Pancreas (tissue), 10 donors: ENCODE results near the gene RAD51B. TPM values are rescaled to one million over a fixed set of nuclear protein-coding genes. Genes with fewer than 3 reads are reported as not detected.

Experiments used
- ATAC-seq, 4 donors: fragments of 200-7000 bp; cut with Tn5 transposase; one replicate each; pipeline versions ENCODE4 v1.8.0 to v1.9.1; 2020; ENCODE audit warnings: mild to moderate bottlenecking in 4 of 4, moderate library complexity in 4 of 4
- DNase-seq, 6 donors: peaks; one replicate each; pipeline ENCODE4 v3.0.0-alpha.2; 2020
- FAIRE-seq: peaks from 2 replicates; lab custom pipeline; 2012; peaks lifted over from hg19 to GRCh38; lab: Jason Lieb, UNC
- H3K27ac ChIP-seq, 4 donors: fragments of 200-600 bp; sonication (generic); 1 replicate in 3 of 4; 2 replicates in 1 of 4; pipeline versions ENCODE4 v1.5.0 to v1.8.0; 2020
- H3K27me3 ChIP-seq, 4 donors: fragments of 200-600 bp; one replicate each; pipeline ENCODE4 v1.8.0; 2021
- H3K36me3 ChIP-seq, 3 donors: fragments of 200-600 bp; sonication (generic) in 1 of 3; one replicate each; pipeline versions ENCODE4 v1.5.0 to v1.8.0; 2020 to 2021
- H3K4me1 ChIP-seq, 3 donors: fragments of 200-600 bp; one replicate each; pipeline ENCODE4 v1.8.0; 2021
- H3K4me3 ChIP-seq, 4 donors: fragments of 200-600 bp; sonication (generic) in 2 of 4; one replicate each; pipeline versions ENCODE4 v1.5.0 to v1.8.0; 2020 to 2021
- H3K9me3 ChIP-seq, 4 donors: fragments of 200-600 bp; one replicate each; pipeline ENCODE4 v1.8.0; 2021
- WGBS, 2 donors: extraction: QIAGEN DNeasy Blood & Tissue Kit; methylation state at CpG; one replicate each; pipeline ENCODE4 v1.1.7; 2013; 5-methylcytosine and 5-hydroxymethylcytosine counted together
- intact Hi-C, 3 donors: fragments of 100-400 bp; cut with DNase I; formaldehyde crosslinking; loops; one replicate each; pipeline versions ENCODE4 v1.11.1 to v1.14.2; 2022
- polyA plus RNA-seq, 2 donors: library from polyadenylated mRNA; stranded (reverse); fragments of 200-250 nt; gene quantifications; one replicate each; pipeline ENCODE4 v1.2.3, GENCODE V29; 2013
- total RNA-seq, 6 donors: library from RNA; stranded (reverse); fragmentation: NEBNext Ultra II Directional in 4 of 6; extraction: Animal tissue kit (Norgen Biotek cat#: 25700) in 4 of 6; gene quantifications; one replicate each; pipeline versions ENCODE4 v1.2.1 to v1.2.4, GENCODE V29; 2021 to 2023
- TF ChIP-seq, protein P1 (sequence below), 4 donors: fragments of 200-600 bp; sonication (generic) in 3 of 4; IDR thresholded peaks; one replicate each; pipeline versions ENCODE4 v1.5.0 to v1.8.0; 2021; ENCODE audit warnings: antibody characterized with exemption in 4 of 4
- donor health status: healthy with polysubstance abuse.
- donor health status: DM: no; HTN: no; CAD: no; lungs with moderate emphysema.
- donor health status: DM: no; HTN: no; CAD: no.
- donor health status: control.
- donor health status: control.
- donor health status: Bipolar disorder and iron deficiency.
- donor health status: DM: yes; HTN: yes; CAD: no.
- donor health status: DM: no; HTN: no; CAD: no.
- donor health status: DM: no; HTN: no; CAD: no.
- donor health status: DM: yes; HTN: yes; CAD: no.

RAD51B gene
- total and polyA plus RNA-seq, 8 donors = 1.1 to 17.3 (median 5.8) TPM

DNA sequence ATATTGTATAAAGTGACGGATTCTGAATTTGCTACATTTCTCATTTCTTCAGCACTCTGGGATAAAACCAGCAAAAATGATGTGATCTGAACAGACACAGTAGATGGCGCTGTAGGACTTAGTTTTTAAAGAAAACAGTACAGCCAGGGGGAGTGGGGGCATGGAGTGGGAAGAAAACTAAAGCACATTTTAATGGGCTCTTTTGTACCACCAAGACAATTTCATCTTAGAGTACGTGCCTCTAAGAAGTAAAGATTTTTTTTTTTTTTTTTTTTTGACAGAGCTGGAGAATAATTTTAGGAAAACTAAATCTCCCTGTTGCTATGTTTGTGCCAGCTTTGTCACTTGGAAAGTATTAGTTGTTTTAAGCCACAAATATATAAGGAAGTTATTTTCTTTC is 124.4 kb downstream of the RAD51B start:
- peak in 4 of 6 donors; percentile 30 to 83 (median 68) for DNase-seq
- 5% methylated on average over 3 of the region's 3 CpGs for WGBS, 2 donors
- H3K4me3 ChIP-seq = no peak overlapping the region
- no peaks in the 10 kb centered on the region for H3K36me3 ChIP-seq
- TF ChIP-seq, protein P1, sequence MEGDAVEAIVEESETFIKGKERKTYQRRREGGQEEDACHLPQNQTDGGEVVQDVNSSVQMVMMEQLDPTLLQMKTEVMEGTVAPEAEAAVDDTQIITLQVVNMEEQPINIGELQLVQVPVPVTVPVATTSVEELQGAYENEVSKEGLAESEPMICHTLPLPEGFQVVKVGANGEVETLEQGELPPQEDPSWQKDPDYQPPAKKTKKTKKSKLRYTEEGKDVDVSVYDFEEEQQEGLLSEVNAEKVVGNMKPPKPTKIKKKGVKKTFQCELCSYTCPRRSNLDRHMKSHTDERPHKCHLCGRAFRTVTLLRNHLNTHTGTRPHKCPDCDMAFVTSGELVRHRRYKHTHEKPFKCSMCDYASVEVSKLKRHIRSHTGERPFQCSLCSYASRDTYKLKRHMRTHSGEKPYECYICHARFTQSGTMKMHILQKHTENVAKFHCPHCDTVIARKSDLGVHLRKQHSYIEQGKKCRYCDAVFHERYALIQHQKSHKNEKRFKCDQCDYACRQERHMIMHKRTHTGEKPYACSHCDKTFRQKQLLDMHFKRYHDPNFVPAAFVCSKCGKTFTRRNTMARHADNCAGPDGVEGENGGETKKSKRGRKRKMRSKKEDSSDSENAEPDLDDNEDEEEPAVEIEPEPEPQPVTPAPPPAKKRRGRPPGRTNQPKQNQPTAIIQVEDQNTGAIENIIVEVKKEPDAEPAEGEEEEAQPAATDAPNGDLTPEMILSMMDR (IDR thresholded peaks at IDR 0.05) = peak; percentile 14 to 56 (median 30)
- ATAC-seq = peak; percentile 72 to 86 (median 82)
- intact Hi-C loops = no loop called here
- H3K27ac ChIP-seq = peak overlapping the region in 2 of 4 donors; percentile 41 to 48
- H3K9me3 ChIP-seq = no peaks in the 10 kb centered on the region
- H3K27me3 ChIP-seq = no peaks in the 10 kb centered on the region
- peaks cover 26 to 41% (median 38%) of the 10 kb centered on the region in 3 donors for H3K4me1 ChIP-seq
- FAIRE-seq = peak; percentile 98

DNA sequence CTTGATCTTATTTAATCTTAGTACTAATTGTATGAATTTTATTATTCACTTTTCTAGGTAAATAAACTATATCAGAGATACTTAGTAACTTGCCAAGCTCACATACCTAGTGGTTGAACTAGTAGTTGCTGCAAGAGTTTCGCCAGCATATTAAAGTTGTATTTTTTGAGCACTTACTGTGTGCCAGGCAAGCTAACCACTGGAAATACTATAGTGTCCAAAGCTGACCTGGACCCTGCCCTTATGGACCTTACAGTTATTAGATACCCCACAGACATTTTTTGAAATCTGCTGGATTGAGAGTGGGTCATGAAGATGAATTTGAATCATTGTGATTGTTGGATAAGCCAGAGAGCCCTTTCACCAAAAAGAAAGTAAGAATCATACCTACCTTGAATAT is 125.0 kb downstream of the RAD51B start:
- 67 to 90% methylated on average over 1 of the region's 1 CpG for WGBS, 2 donors
- ATAC-seq = peak in 1 of 4 donors; percentile 8
- H3K4me3 ChIP-seq = no peak overlapping the region
- peaks cover 26 to 41% (median 38%) of the 10 kb centered on the region in 3 donors for H3K4me1 ChIP-seq
- TF ChIP-seq, protein P1 (IDR thresholded peaks at IDR 0.05) = no peak
- intact Hi-C loops = no loop called here
- H3K27ac ChIP-seq = peak overlapping the region in 2 of 4 donors; percentile 41 to 48
- FAIRE-seq = no peak
- no peaks in the 10 kb centered on the region for H3K27me3 ChIP-seq
- no peaks in the 10 kb centered on the region for H3K9me3 ChIP-seq
- DNase-seq = no peak
- no peaks in the 10 kb centered on the region for H3K36me3 ChIP-seq

DNA sequence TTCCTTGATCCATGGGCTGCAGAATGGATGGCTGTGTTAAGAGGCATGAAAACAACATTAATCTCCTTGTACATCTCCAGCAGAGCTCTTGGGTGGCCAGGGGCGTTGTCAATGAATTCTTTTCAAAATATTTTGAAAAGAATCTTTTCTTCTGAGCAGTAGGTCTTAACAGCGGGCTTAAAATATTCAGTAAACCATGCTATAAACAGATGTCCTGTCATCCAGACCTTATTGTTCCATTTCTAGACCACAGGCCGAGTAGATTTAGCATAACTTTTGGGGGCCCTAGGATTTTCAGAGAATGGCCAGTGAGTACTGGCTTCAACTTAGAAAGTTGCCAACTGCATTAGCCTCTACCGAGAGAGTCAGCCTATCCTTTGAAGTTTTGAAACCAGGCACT is 130.2 kb downstream of the RAD51B start:
- ATAC-seq (no peak), DNase-seq (no peak), FAIRE-seq (no peak)
- Histone ChIP-seq H3K4me1 (peaks cover 2 to 12% (median 2%) of the 10 kb centered on the region in 3 donors), H3K9me3 (no peaks in the 10 kb centered on the region), H3K27me3 (no peaks in the 10 kb centered on the region), H3K27ac (no peak overlapping the region), H3K36me3 (no peaks in the 10 kb centered on the region), H3K4me3 (no peak overlapping the region)
- intact Hi-C loops = no loop called here
- TF ChIP-seq, protein P1 (IDR thresholded peaks at IDR 0.05) = no peak
- 96 to 97% methylated on average over 4 of the region's 4 CpGs for WGBS, 2 donors

DNA sequence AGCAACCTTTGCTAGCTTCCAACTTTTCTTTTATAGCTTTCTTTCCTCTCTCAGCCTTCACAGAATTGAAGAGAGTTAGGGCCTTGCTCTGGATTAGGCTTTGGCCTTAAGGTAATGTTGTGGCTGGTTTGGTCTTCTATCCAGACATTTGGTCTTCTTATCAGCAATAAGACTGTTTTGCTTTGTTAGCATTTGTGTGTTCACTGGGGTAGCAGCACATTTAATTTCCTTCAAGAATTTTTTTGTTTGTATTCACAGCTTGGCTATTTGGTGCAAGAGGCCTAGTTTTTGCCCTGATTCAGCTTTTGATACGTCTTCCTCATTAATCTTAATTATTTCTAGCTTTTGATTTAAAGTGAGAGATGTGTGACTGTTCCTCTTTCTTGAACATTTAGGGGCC is 130.8 kb downstream of the RAD51B start:
- 78 to 91% methylated on average over 1 of the region's 1 CpG for WGBS, 2 donors
- TF ChIP-seq, protein P1 (IDR thresholded peaks at IDR 0.05) = no peak
- ATAC-seq = no peak
- peaks cover 0 to 9% (median 0%) of the 10 kb centered on the region in 3 donors for H3K4me1 ChIP-seq
- H3K27me3 ChIP-seq = no peaks in the 10 kb centered on the region
- H3K4me3 ChIP-seq = no peak overlapping the region
- FAIRE-seq = no peak
- DNase-seq = no peak
- intact Hi-C loops = no loop called here
- H3K9me3 ChIP-seq = no peaks in the 10 kb centered on the region
- H3K27ac ChIP-seq = no peak overlapping the region
- no peaks in the 10 kb centered on the region for H3K36me3 ChIP-seq

DNA sequence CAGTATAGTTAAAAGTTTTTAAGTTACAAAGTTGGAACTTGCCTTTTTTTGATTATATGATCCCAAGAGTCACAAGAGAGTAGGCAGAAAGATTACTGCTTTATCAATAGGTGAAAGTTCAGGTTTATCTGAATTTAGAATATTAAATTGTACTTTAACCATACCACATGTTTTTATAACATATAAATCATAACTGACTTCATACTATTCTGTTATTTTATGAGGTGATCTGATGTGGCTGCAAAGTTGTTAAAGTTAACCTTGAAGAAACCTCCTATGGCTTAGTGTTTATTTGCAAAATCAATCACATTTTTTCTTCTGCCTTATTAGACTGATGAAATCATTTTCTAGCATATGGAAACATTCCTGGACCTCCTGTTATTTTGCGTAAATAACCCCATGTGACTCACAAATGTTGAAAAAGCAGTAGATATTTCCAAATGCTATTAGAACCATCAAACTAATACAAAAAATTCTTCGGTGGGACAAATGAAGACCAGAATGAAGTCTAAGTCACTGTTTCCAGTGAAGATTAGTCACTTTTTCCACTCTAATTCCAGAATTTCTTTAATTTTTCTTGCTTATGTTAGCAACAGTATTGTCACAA is 132.1 kb downstream of the RAD51B start:
- Histone ChIP-seq H3K36me3 (no peaks in the 10 kb centered on the region), H3K27ac (no peak overlapping the region), H3K9me3 (no peaks in the 10 kb centered on the region), H3K27me3 (no peaks in the 10 kb centered on the region), H3K4me3 (no peak overlapping the region), H3K4me1 (peaks cover 0 to 9% (median 0%) of the 10 kb centered on the region in 3 donors)
- FAIRE-seq (no peak), DNase-seq (no peak), ATAC-seq (no peak)
- TF ChIP-seq, protein P1 (IDR thresholded peaks at IDR 0.05) = no peak
- intact Hi-C loops = no loop called here
- WGBS, 2 donors = 72 to 74% methylated on average over 2 of the region's 2 CpGs
